ENCODE data around the gene ATP1B3. TPM values are rescaled to one million over a fixed set of nuclear protein-coding genes. Genes with fewer than 3 reads are reported as not detected.

Gene ATP1B3
- polyA plus RNA-seq, 1 donor (not counting 4 experiments of a cell fraction or from before 2014, with no cell fraction given): 345 TPM

- no peak for FAIRE-seq
- dilution Hi-C loops (cut with MboI; ENCODE audit: extremely low pct_ligation_motif_present, low sequenced_read_pairs): no loop called here
Observed at GRCh38 chr3:141915016-141915415, 38.6 kb downstream of the ATP1B3 start.

GRCh38 chr3:141915766-141916165, 39.3 kb downstream of the ATP1B3 start:
- TF ChIP-seq CTCF (optimal IDR thresholded peaks at IDR 0.05 in 1 of 3, IDR thresholded peaks at IDR 0.05 in 1 of 3, conservative IDR thresholded peaks at IDR 0.05 in 1 of 3; ENCODE audit: extremely low read depth in 1 of 3, insufficient read depth in 2 of 3, low read length in 3 of 3) (no peak), EZH2 (IDR thresholded peaks at IDR 0.05; ENCODE audit: low read length) (no peak)
- Histone ChIP-seq H3K9me1 (ENCODE audit: control insufficient read depth, extremely low read depth, insufficient read depth, low read length) (no peaks in the 10 kb centered on the region), H3K27ac (ENCODE audit: control insufficient read depth, insufficient read depth, low read length) (no peak overlapping the region), H3K79me2 (ENCODE audit: control insufficient read depth, insufficient read depth, low read length) (no peaks in the 10 kb centered on the region), H4K20me1 (ENCODE audit: control insufficient read depth, extremely low read depth, insufficient read depth, low read length) (no peaks in the 10 kb centered on the region), H2AFZ (ENCODE audit: control insufficient read depth, low read length) (no peak overlapping the region), H3K4me1 (ENCODE audit: control insufficient read depth, extremely low read depth, insufficient read depth, low read length) (no peaks in the 10 kb centered on the region), H3K4me2 (ENCODE audit: control insufficient read depth, extremely low read depth, insufficient read depth, low read depth, low read length) (no peak overlapping the region), H3K9ac (ENCODE audit: control insufficient read depth, extremely low read depth, insufficient read depth, low read length) (no peak overlapping the region), H3K9me3 (ENCODE audit: control insufficient read depth, low read depth, low read length) (no peaks in the 10 kb centered on the region), H3K36me3 (ENCODE audit: control insufficient read depth in 2 of 2, extremely low read depth in 1 of 2, insufficient read depth in 2 of 2, low read length in 2 of 2) (peaks cover 21 to 44% of the 10 kb centered on the region in 2 experiments), H3K27me3 (ENCODE audit: control insufficient read depth, extremely low read depth, insufficient read depth, low read length) (no peaks in the 10 kb centered on the region), H3K4me3 (ENCODE audit: control insufficient read depth in 2 of 3, extremely low read depth in 1 of 3, insufficient read depth in 2 of 3, low read depth in 1 of 3, low read length in 3 of 3) (no peak overlapping the region)
- FAIRE-seq: no peak
- DNase-seq (ENCODE audit: low read depth, low spot score): no peak
- dilution Hi-C loops (cut with MboI; ENCODE audit: extremely low pct_ligation_motif_present, low sequenced_read_pairs): no loop called here

More at GRCh38 chr3:141915016-141915415, 38.6 kb downstream of the ATP1B3 start:
- H3K27me3 ChIP-seq (ENCODE audit: control insufficient read depth, extremely low read depth, insufficient read depth, low read length): no peaks in the 10 kb centered on the region
- H3K27ac ChIP-seq (ENCODE audit: control insufficient read depth, insufficient read depth, low read length): no peak overlapping the region
- no peaks in the 10 kb centered on the region for H3K4me1 ChIP-seq (ENCODE audit: control insufficient read depth, extremely low read depth, insufficient read depth, low read length)
- peaks cover 19 to 45% of the 10 kb centered on the region in 2 experiments for H3K36me3 ChIP-seq (ENCODE audit: control insufficient read depth in 2 of 2, extremely low read depth in 1 of 2, insufficient read depth in 2 of 2, low read length in 2 of 2)
- H4K20me1 ChIP-seq (ENCODE audit: control insufficient read depth, extremely low read depth, insufficient read depth, low read length): no peaks in the 10 kb centered on the region
- DNase-seq (ENCODE audit: low read depth, low spot score): no peak
- H3K4me3 ChIP-seq (ENCODE audit: control insufficient read depth in 2 of 3, extremely low read depth in 1 of 3, insufficient read depth in 2 of 3, low read depth in 1 of 3, low read length in 3 of 3): no peak overlapping the region
- no peak overlapping the region for H3K4me2 ChIP-seq (ENCODE audit: control insufficient read depth, extremely low read depth, insufficient read depth, low read depth, low read length)
- H3K9me1 ChIP-seq (ENCODE audit: control insufficient read depth, extremely low read depth, insufficient read depth, low read length): no peaks in the 10 kb centered on the region
- no peak overlapping the region for H2AFZ ChIP-seq (ENCODE audit: control insufficient read depth, low read length)
- no peaks in the 10 kb centered on the region for H3K9me3 ChIP-seq (ENCODE audit: control insufficient read depth, low read depth, low read length)
- TF ChIP-seq CTCF (optimal IDR thresholded peaks at IDR 0.05 in 1 of 3, IDR thresholded peaks at IDR 0.05 in 1 of 3, conservative IDR thresholded peaks at IDR 0.05 in 1 of 3; ENCODE audit: extremely low read depth in 1 of 3, insufficient read depth in 2 of 3, low read length in 3 of 3) (no peak), EZH2 (IDR thresholded peaks at IDR 0.05; ENCODE audit: low read length) (no peak)
- H3K79me2 ChIP-seq (ENCODE audit: control insufficient read depth, insufficient read depth, low read length): no peaks in the 10 kb centered on the region
- no peak overlapping the region for H3K9ac ChIP-seq (ENCODE audit: control insufficient read depth, extremely low read depth, insufficient read depth, low read length)

Data from keratinocyte (primary cell).